ES-I3 (cell line): ENCODE results near the gene OAS2.
"Not testable (repeated sequence)": the region's sequence is repeated elsewhere in the genome, so short reads cannot be mapped to it uniquely, and the experiment has no call there.

Experiments used
- H3K36me3 ChIP-seq: 2 replicates; pipeline ENCODE4 v1.6.1; 2013; ENCODE audit warnings: mild to moderate bottlenecking, low read length, control low read depth, moderate library complexity; ENCODE audit not compliant: insufficient read depth
- H3K4me1 ChIP-seq: 2 replicates; pipeline ENCODE4 v1.6.1; 2013; ENCODE audit warnings: mild to moderate bottlenecking, control low read depth, low read length; ENCODE audit not compliant: insufficient read depth
- H3K9ac ChIP-seq: 2 replicates; pipeline ENCODE4 v1.6.1; 2013; ENCODE audit warnings: low read depth, mild to moderate bottlenecking, low read length, moderate library complexity
- H3K9me3 ChIP-seq: 2 replicates; pipeline ENCODE4 v1.6.1; 2013; ENCODE audit warnings: mild to moderate bottlenecking, low read length, moderate library complexity; ENCODE audit not compliant: control insufficient read depth, insufficient read depth

The OAS2 gene

GRCh38 chr12:112985642-112986290 lies 7.4 kb downstream of the OAS2 start:
- H3K9me3 ChIP-seq: no peaks in the 10 kb centered on the region; the same call in none of the 2 replicates
- no peaks in the 10 kb centered on the region for H3K4me1 ChIP-seq
- H3K36me3 ChIP-seq: no peaks in the 10 kb centered on the region
- no peak overlapping the region for H3K9ac ChIP-seq

GRCh38 chr12:112986291-112986800 lies 8.0 kb downstream of the OAS2 start:
- Histone ChIP-seq H3K9ac (no peak overlapping the region), H3K4me1 (no peaks in the 10 kb centered on the region), H3K36me3 (no peaks in the 10 kb centered on the region), H3K9me3 (no peaks in the 10 kb centered on the region; the same call in none of the 2 replicates)

DNA sequence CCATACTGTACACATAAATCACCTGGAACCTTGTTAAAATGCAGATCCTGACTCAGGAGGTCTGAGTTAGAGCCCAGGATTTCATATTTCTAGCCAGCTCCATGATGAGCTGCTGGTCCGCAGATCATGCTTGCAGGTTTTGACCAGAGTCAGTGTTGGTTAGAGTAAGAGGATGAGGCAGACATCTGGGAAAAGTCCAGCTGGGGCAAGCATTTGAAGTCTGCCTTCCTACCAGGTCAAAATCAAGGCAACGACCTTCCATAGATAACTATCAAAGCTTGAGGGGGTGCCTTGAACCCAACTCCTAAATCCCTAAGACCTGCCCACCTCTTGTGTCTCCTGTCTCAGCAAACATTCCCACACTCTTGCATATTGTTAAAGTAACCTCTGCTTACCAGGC lies 9.2 kb downstream of the OAS2 start:
- Histone ChIP-seq H3K9me3 (no peaks in the 10 kb centered on the region; the same call in 1 of the 2 replicates), H3K9ac (no peak overlapping the region), H3K36me3 (no peaks in the 10 kb centered on the region), H3K4me1 (no peaks in the 10 kb centered on the region)

GRCh38 chr12:112988224-112988623 lies 9.9 kb downstream of the OAS2 start:
- no peaks in the 10 kb centered on the region for H3K36me3 ChIP-seq
- H3K9ac ChIP-seq: no peak overlapping the region
- no peaks in the 10 kb centered on the region; the same call in 1 of the 2 replicates for H3K9me3 ChIP-seq
- no peaks in the 10 kb centered on the region for H3K4me1 ChIP-seq

DNA sequence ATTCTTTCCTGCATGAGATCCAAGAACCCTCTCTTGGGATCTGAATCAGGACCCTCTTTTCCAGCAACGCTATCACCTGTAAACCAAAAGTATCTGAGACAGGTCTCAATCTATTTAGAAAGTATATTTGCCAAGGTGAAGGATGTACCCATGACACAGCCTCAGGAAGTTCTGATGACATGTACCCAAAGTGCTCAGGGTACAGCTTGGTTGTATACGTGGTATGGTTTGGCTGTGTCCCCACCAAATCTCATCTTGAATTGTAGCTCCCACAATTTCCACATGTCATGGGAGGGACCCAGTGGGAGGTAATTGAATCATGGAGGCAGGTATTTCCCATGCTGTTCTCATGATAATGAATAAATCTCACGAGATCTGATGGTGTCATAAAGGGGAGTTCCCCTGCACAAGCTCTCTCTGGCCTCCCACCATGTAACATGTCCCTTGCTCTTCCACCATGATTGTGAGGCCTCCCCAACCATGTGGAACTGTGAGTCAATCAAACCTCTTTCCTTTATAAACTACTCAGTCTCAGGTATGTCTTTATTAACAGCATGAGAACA lies 10.6 kb downstream of the OAS2 start:
- not testable (repeated sequence) for H3K36me3 ChIP-seq, H3K4me1 ChIP-seq, H3K9ac ChIP-seq, H3K9me3 ChIP-seq

DNA sequence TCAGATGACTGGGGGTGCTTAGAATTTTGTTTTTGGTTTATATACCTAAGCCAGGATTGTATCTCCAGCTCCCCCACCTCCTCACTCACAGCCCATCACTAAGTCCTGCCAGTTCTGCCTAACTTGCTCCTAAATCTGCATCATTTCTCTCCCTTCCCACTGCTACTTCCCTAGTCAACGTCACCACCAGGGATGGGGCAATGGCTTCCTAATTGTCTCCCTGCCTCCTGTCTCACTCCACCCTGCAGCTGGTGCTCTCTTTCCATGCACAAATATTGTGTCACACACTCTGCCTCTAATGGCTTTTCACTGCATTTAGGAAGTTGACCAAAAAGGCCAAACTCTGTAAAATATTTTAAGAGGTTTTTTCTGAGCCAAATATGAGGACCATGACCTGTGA lies 11.5 kb downstream of the OAS2 start:
- no peaks in the 10 kb centered on the region; the same call in 1 of the 2 replicates for H3K9me3 ChIP-seq
- no peaks in the 10 kb centered on the region for H3K4me1 ChIP-seq
- no peaks in the 10 kb centered on the region for H3K36me3 ChIP-seq
- no peak overlapping the region for H3K9ac ChIP-seq

DNA sequence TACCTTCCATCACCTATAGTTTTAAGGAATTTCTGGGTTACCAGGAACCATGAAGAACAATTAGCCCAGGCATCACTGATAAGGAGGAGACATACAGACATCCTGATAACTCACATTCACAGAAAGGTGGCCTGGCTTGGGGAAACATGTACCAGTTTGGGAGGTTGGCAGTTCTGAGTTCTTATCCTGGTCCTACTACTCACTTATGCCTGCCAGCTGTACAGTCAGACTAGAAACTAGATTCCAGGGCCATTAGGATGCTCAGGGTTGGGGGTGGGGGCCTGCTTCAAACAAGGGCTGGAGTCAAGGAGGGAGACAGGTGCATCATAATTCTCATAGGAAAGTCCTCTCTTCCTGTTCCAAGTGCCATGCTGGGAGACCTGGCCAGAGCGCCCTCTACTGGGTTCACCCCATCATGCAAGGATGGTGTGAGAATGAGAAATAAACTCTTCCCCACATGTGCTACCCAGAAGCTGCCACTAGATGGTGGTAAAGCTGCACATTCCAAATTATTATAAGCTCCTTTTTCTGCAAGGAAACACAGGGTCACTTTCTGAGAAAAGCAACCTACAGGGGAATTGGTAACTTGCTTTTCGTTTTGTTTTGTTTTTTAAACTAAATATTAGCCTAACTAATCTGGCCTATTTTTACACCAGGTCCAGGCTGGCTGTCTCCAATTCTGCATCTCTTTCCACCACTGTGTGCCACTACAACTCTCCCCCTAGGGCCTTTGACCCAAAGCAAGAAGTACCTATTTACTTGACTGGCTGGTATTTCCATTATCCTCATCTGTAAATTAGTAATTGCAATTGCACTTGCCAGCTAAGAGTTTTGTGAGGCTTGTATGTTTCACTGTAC lies 14.5 kb downstream of the OAS2 start:
- no peaks in the 10 kb centered on the region for H3K36me3 ChIP-seq
- no peaks in the 10 kb centered on the region for H3K4me1 ChIP-seq
- no peak overlapping the region for H3K9ac ChIP-seq
- no peaks in the 10 kb centered on the region; the same call in 1 of the 2 replicates for H3K9me3 ChIP-seq

GRCh38 chr12:112995008-112995407 lies 16.7 kb downstream of the OAS2 start:
- no peak overlapping the region for H3K9ac ChIP-seq
- no peaks in the 10 kb centered on the region for H3K36me3 ChIP-seq
- H3K4me1 ChIP-seq: no peaks in the 10 kb centered on the region
- H3K9me3 ChIP-seq: no peaks in the 10 kb centered on the region; the same call in 1 of the 2 replicates

DNA sequence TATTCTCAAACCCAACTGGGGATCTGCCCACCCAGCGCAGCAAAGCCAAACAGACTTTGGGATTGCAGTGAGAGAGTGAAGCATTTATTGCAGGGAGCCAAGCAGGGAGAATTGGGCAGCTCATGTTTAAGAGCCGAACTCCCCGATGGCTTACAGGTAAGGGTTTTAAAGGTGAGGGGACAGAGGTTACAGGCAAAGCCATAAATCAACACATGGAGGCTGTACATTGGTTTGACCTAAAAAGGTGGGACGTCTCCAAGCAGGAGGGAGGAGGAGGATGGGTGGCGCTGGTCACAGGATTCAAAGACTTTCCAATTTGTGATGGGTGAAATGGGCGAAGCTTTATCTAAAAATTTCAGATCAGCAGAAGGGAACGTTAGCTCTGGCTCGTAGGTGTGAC lies 18.2 kb downstream of the OAS2 start:
- H3K4me1 ChIP-seq: no peaks in the 10 kb centered on the region
- no peaks in the 10 kb centered on the region for H3K36me3 ChIP-seq
- H3K9me3 ChIP-seq: no peaks in the 10 kb centered on the region; the same call in 1 of the 2 replicates
- no peak overlapping the region for H3K9ac ChIP-seq

DNA sequence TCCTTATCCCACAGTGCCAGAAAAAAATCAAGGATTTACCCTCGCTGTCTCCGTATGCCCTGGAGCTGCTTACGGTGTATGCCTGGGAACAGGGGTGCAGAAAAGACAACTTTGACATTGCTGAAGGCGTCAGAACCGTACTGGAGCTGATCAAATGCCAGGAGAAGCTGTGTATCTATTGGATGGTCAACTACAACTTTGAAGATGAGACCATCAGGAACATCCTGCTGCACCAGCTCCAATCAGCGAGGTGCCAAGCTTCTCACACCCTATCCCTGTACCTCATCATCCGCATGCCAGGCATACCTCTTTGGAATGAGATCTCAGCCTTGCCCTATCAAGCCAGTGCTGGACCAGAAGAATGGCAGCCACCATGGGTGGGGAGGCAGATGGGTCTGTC lies 19.2 kb downstream of the OAS2 start:
- H3K9me3 ChIP-seq: no peaks in the 10 kb centered on the region; the same call in 1 of the 2 replicates
- no peaks in the 10 kb centered on the region for H3K36me3 ChIP-seq
- no peaks in the 10 kb centered on the region for H3K4me1 ChIP-seq
- H3K9ac ChIP-seq: no peak overlapping the region

DNA sequence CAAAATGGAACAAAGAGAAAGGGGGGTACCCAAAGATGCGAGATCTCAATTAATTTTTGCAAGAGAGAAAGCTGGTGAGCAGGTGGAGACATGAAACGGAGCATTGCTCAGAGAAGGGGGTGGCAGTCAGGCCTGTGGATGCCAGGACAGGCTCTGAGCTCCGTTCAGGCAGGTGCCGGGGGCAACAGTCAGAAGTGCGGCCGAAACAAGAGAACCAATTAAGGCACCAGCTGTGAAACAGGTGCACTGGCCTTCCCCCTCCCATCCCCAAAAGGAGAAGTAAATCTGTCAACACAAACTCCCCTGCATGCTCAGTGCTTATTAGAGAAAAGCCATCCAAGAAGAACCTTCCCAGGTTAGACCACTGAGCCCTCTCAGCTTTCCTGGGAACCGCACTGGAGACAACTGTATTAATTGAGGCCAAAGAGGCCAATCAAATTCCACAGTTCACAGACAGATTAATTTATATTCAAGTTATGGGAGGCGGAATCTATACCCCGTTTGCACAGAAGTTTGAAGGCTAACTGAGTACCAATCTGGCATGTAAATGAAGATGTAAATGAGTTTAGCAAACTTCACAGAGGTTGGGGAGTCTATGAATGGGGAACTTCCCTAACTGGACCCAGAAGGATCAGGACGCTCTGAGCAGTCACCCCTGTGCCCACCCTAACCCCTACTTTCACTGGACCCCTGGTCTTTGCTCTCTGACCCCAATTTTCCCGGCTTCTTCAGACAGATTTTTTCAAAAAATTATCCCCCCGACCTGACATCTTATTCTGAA lies 20.9 kb downstream of the OAS2 start:
- H3K36me3 ChIP-seq: no peaks in the 10 kb centered on the region
- H3K9me3 ChIP-seq: no peaks in the 10 kb centered on the region; the same call in 1 of the 2 replicates
- no peaks in the 10 kb centered on the region for H3K4me1 ChIP-seq
- no peak overlapping the region for H3K9ac ChIP-seq

DNA sequence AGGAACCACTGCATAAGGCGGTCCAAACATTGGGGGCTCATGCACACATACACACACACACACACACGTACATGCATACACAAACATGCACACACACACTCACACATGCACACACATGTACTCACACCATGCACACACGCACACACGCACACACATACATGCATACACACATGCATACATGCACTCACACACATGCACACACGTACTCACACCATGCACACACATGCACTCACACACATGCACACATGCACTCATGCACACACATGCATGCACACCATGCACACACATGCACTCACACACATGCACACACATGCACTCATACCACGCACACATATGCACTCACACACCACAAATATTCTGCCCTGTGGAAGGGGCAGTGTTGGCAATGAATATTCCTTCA lies 22.1 kb downstream of the OAS2 start:
- Histone ChIP-seq H3K36me3 (no peaks in the 10 kb centered on the region), H3K9me3 (no peaks in the 10 kb centered on the region)

GRCh38 chr12:113002155-113002554 lies 23.8 kb downstream of the OAS2 start:
- H3K9me3 ChIP-seq: no peaks in the 10 kb centered on the region
- H3K9ac ChIP-seq: no peak overlapping the region
- no peaks in the 10 kb centered on the region for H3K36me3 ChIP-seq
- no peaks in the 10 kb centered on the region for H3K4me1 ChIP-seq

More for the DNA sequence above, 22.1 kb downstream of the OAS2 start:
- Histone ChIP-seq H3K9ac (no peak overlapping the region), H3K4me1 (no peaks in the 10 kb centered on the region)

DNA sequence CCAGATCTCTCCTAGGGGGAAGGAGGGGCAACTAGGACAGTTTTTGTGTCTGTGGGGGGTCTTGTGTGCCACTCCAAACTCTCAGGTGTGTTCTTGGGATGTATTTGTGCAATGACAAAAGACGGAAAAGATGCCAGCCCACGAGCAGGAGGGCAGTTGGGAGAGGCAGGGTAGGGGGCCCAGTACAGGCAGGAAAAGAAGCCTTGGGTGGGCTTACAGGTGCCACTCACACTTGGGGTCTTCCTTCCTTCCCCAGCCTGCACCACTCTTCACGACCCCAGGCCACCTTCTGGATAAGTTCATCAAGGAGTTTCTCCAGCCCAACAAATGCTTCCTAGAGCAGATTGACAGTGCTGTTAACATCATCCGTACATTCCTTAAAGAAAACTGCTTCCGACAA lies 24.4 kb downstream of the OAS2 start:
- Histone ChIP-seq H3K4me1 (no peaks in the 10 kb centered on the region), H3K36me3 (no peaks in the 10 kb centered on the region), H3K9me3 (no peaks in the 10 kb centered on the region), H3K9ac (no peak overlapping the region)
